HepG2 (cell line): ENCODE measurements around the gene XKR7.

Experiments used
- ARNT ChIP-seq: fragments of 450-650 bp; IDR thresholded peaks from 2 replicates; pipeline ENCODE4 v1.6.1; 2017
- BRCA1 ChIP-seq: sonication (generic); formaldehyde crosslinking; IDR thresholded peaks from 2 replicates; pipeline ENCODE4 v1.4.0; 2020; ENCODE audit warnings: missing genetic modification reagents
- FOXA1 ChIP-seq, 2 experiments: fragments of 450-650 bp in 1 of 2; sonication (generic) in 1 of 2; formaldehyde crosslinking in 1 of 2; IDR thresholded peaks; 2 replicates each; pipeline versions ENCODE4 v1.4.0 to v1.6.1; 2016 to 2020; ENCODE audit warnings: missing genetic modification reagents in 1 of 2
- MNT ChIP-seq: fragments of 450-650 bp; IDR thresholded peaks from 2 replicates; pipeline ENCODE4 v1.6.1; 2016
- PBX2 ChIP-seq: IDR thresholded peaks from 2 replicates; pipeline ENCODE4 v1.6.1; 2016; ENCODE audit warnings: control low read depth
- SAP130 ChIP-seq: IDR thresholded peaks from 2 replicates; pipeline ENCODE4 v1.6.1; 2016; ENCODE audit warnings: low read depth
- ZNF629 ChIP-seq: sonication (generic); formaldehyde crosslinking; conservative IDR thresholded peaks from 2 replicates; pipeline ENCODE4 v1.5.0; 2020; ENCODE audit warnings: missing genetic modification reagents
- ZNF703 ChIP-seq: sonication (generic); formaldehyde crosslinking; IDR thresholded peaks from 2 replicates; pipeline ENCODE4 v1.5.1; 2020; ENCODE audit warnings: missing genetic modification reagents, mild to moderate bottlenecking, moderate library complexity, borderline replicate concordance
- ZNF780A ChIP-seq: sonication (generic); formaldehyde crosslinking; IDR thresholded peaks from 2 replicates; pipeline ENCODE4 v1.8.0; 2022; ENCODE audit warnings: mild to moderate bottlenecking, missing genetic modification reagents, moderate library complexity
- TF ChIP-seq, protein P1 (sequence below), 2 experiments: sonication (generic) in 1 of 2; formaldehyde crosslinking in 1 of 2; IDR thresholded peaks; 2 replicates each; pipeline versions ENCODE4 v1.5.1 to v1.6.1; 2011 to 2020; ENCODE audit warnings: borderline replicate concordance in 1 of 2, low read depth in 1 of 2, low read length in 1 of 2, mild to moderate bottlenecking in 1 of 2, missing genetic modification reagents in 1 of 2, moderate library complexity in 1 of 2
- TF ChIP-seq, protein P2 (sequence below): sonication (generic); formaldehyde crosslinking; IDR thresholded peaks from 2 replicates; pipeline ENCODE4 v1.4.0; 2020; ENCODE audit warnings: missing genetic modification reagents

GRCh38 chr20:31969991-31970390, 2.0 kb downstream of the XKR7 start:
- TF ChIP-seq, protein P1, sequence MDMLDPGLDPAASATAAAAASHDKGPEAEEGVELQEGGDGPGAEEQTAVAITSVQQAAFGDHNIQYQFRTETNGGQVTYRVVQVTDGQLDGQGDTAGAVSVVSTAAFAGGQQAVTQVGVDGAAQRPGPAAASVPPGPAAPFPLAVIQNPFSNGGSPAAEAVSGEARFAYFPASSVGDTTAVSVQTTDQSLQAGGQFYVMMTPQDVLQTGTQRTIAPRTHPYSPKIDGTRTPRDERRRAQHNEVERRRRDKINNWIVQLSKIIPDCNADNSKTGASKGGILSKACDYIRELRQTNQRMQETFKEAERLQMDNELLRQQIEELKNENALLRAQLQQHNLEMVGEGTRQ (IDR thresholded peaks at IDR 0.05; ENCODE audit: low read depth, low read length), result no peak
- TF ChIP-seq, protein P1 (CRISPR knock-in tag; IDR thresholded peaks at IDR 0.05; ENCODE audit: borderline replicate concordance), result no peak
- no peak for TF ChIP-seq ARNT
- no peak for TF ChIP-seq FOXA1 (IDR thresholded peaks at IDR 0.05)
- no peak for TF ChIP-seq FOXA1 (CRISPR knock-in tag; IDR thresholded peaks at IDR 0.05)
- no peak for TF ChIP-seq PBX2 (CRISPR knock-in tag)
- no peak for TF ChIP-seq BRCA1 (CRISPR knock-in tag)
- TF ChIP-seq SAP130 (CRISPR knock-in tag), result no peak
- no peak for TF ChIP-seq ZNF780A
- TF ChIP-seq, protein P2, sequence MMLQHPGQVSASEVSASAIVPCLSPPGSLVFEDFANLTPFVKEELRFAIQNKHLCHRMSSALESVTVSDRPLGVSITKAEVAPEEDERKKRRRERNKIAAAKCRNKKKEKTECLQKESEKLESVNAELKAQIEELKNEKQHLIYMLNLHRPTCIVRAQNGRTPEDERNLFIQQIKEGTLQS (CRISPR knock-in tag), result no peak
- TF ChIP-seq ZNF629 (CRISPR knock-in tag), result no peak
- no peak for TF ChIP-seq ZNF703
- TF ChIP-seq MNT, result no peak
